LNCaP clone FGC (cell line): ENCODE measurements around the gene LCP1.

ENCODE experiments used
- DNase-seq: peaks from one replicate; pipeline ENCODE4 v3.0.0-alpha.2; 2011; ENCODE audit warnings: low read depth
- H3K4me3 ChIP-seq: 2 replicates; pipeline ENCODE4 v1.5.1; 2011; ENCODE audit warnings: mild to moderate bottlenecking, low read depth, low read length, control low read depth
- TF ChIP-seq, protein P1 (sequence below): IDR thresholded peaks from 2 replicates; pipeline ENCODE4 v1.5.1; 2012; ENCODE audit warnings: mild to moderate bottlenecking; ENCODE audit not compliant: control insufficient read depth, insufficient read depth; ENCODE audit errors: extremely low read depth

LCP1 gene

DNA sequence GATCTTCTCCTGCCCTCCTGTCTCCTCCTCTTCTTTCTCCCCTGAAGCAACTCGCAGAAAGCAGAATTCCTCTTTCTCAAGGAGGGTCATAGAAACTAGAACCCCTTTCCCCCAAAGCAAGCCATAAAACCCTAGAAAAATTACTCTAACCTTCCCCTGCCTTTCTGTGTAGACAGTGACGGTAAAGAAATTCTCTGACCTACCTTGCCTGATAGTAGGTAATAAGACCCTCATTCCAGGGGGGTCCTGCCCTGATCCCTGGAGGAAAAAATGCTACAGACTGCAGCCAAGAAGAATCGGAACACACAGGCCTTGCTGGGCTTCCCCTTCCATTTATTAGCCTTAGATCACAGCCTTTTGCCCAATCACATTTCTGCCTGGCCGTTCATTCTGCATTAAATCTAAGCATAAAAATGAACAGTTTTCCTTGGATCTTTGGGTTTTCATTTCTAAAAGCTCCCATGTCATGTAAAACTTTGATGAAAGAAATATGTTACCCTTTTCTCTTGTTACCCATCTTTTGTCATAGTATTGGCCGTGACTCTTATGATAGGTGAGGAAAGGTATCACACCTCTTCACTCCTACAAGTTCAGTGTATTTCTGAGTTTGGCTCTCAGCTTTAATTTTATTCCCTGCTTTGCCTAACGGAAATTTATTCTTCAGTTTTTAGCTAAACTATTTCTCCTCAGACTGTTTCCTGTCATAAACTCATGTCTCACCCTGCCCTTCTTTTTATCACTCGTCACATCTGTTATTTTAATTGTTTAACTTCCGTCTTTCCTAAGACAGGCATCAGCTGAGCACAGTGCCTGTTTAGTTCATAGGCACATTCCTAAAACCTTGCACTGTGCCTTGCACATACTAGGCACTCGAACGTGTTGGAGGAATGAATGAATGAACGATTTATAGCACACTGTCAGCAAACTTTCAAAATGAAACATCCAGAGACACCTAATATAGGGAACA is 56.7 kb downstream of the LCP1 start:
- no peak overlapping the region for H3K4me3 ChIP-seq
- TF ChIP-seq, protein P1, sequence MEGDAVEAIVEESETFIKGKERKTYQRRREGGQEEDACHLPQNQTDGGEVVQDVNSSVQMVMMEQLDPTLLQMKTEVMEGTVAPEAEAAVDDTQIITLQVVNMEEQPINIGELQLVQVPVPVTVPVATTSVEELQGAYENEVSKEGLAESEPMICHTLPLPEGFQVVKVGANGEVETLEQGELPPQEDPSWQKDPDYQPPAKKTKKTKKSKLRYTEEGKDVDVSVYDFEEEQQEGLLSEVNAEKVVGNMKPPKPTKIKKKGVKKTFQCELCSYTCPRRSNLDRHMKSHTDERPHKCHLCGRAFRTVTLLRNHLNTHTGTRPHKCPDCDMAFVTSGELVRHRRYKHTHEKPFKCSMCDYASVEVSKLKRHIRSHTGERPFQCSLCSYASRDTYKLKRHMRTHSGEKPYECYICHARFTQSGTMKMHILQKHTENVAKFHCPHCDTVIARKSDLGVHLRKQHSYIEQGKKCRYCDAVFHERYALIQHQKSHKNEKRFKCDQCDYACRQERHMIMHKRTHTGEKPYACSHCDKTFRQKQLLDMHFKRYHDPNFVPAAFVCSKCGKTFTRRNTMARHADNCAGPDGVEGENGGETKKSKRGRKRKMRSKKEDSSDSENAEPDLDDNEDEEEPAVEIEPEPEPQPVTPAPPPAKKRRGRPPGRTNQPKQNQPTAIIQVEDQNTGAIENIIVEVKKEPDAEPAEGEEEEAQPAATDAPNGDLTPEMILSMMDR, result no peak
- no peak for DNase-seq

DNA sequence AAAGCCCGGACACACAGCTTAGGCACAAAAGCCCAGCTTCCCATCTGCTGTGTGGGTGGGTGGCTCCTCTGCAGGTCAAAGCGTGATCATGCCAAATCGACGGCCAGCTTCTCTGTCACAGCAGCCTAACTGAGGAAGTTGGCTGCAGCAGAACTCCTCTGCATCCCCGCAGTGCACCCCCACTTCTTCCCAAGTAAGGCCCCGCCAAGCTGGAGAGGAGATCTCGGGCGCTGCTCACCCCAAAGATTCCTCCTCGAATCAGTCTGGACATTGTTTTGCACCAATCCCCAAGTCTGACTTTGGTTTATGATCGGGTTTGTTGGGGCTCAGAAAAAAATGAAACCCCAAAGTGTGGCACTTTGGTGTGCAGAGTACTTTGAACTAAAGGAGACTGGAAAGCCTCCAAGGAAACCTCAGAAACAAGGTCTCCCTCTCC is 57.4 kb downstream of the LCP1 start:
- no peak for DNase-seq
- no peak overlapping the region for H3K4me3 ChIP-seq
- TF ChIP-seq, protein P1, result no peak

DNA sequence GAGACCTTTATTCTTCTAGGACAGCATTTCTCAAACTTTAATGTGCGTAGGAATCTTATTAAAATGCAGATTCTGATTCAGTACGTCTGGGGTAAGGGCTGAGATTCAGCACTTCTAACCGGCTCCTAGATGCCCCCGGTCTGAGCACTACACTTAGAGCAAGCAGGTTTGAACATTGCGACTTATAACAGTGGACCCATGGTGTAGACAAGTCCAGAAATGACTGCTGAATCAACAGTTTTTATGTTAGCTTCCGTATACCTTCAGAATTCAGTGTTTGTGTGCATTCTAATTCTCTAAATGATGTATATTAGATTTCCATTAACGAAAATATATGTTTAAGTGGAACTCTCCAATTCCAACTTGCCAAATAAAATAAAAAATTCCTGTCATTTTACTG is 59.7 kb downstream of the LCP1 start:
- no peak for DNase-seq
- TF ChIP-seq, protein P1, result no peak
- no peak overlapping the region for H3K4me3 ChIP-seq

- TF ChIP-seq, protein P1, result no peak
- DNase-seq, result no peak
- no peak overlapping the region for H3K4me3 ChIP-seq
These were observed 60.3 kb downstream of the LCP1 start for GRCh38 chr13:46121597-46122163.

DNA sequence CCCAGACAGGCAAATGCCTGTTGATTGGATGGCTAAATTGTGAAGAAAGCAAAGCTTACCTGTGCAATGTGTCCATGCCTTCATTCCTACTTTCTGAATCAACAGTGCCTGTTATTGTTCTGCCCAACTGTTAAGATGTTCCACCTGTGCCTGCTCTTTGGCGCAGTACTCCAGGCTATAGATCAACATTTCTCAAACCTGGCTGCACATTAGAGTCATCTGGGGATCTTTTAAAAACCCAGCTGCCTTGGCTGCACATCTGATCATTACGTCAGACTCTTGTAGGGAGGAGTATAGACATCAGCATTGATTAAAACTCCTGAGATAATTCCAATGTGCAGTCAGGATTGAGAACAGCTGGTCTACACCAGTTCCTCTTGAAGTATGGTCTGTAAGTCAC is 60.9 kb downstream of the LCP1 start:
- TF ChIP-seq, protein P1, result no peak
- no peak for DNase-seq
- no peak overlapping the region for H3K4me3 ChIP-seq

- H3K4me3 ChIP-seq, result no peak overlapping the region
- TF ChIP-seq, protein P1, result no peak
- DNase-seq, result peak; percentile 48
These were observed 61.9 kb downstream of the LCP1 start for GRCh38 chr13:46119883-46120614.
